ENCODE results near the gene RPTOR. TPM values are rescaled to one million over a fixed set of nuclear protein-coding genes. Genes with fewer than 3 reads are reported as not detected.

RPTOR gene
- polyA plus RNA-seq, 5 donors: 13.5 to 23.7 (median 15.7) TPM

GRCh38 chr17:80940171-80941123, 395.8 kb downstream of the RPTOR start:
- no peak for DNase-seq

GRCh38 chr17:80941171-80941570, 396.5 kb downstream of the RPTOR start:
- DNase-seq: no peak

- peak; percentile 75 for DNase-seq
Measured at GRCh38 chr17:80941743-80942422, 397.2 kb downstream of the RPTOR start.

- peak; percentile 95 for DNase-seq
Measured at GRCh38 chr17:80942423-80943345, 398.0 kb downstream of the RPTOR start.

- no peak for DNase-seq
Measured at GRCh38 chr17:80943346-80944145, 398.9 kb downstream of the RPTOR start.

- DNase-seq: no peak
Measured at GRCh38 chr17:80944326-80944725, 399.7 kb downstream of the RPTOR start.

GRCh38 chr17:80945736-80946135, 401.1 kb downstream of the RPTOR start:
- DNase-seq: no peak

GRCh38 chr17:80946449-80946848, 401.8 kb downstream of the RPTOR start:
- DNase-seq: no peak

- DNase-seq: no peak
Measured at GRCh38 chr17:80947200-80947940, 402.7 kb downstream of the RPTOR start.

GRCh38 chr17:80948019-80948975, 403.7 kb downstream of the RPTOR start:
- DNase-seq: peak; percentile 83 to 84

- no peak for DNase-seq
Measured at GRCh38 chr17:80948976-80949450, 404.4 kb downstream of the RPTOR start.

- DNase-seq: no peak
Measured at GRCh38 chr17:80949451-80950421, 405.1 kb downstream of the RPTOR start.

GRCh38 chr17:80950466-80951120, 406.0 kb downstream of the RPTOR start:
- no peak for DNase-seq

GRCh38 chr17:80951121-80952090, 406.8 kb downstream of the RPTOR start:
- DNase-seq: no peak

GRCh38 chr17:80952291-80952690, 407.7 kb downstream of the RPTOR start:
- DNase-seq: no peak
